Kidney capillary endothelial cell (primary cell): ENCODE data around the gene RHOF.

Source experiments
- DNase-seq: peaks from one replicate; pipeline ENCODE4 v3.0.0-alpha.2; 2018; ENCODE audit warnings: low spot score

The RHOF gene

DNA sequence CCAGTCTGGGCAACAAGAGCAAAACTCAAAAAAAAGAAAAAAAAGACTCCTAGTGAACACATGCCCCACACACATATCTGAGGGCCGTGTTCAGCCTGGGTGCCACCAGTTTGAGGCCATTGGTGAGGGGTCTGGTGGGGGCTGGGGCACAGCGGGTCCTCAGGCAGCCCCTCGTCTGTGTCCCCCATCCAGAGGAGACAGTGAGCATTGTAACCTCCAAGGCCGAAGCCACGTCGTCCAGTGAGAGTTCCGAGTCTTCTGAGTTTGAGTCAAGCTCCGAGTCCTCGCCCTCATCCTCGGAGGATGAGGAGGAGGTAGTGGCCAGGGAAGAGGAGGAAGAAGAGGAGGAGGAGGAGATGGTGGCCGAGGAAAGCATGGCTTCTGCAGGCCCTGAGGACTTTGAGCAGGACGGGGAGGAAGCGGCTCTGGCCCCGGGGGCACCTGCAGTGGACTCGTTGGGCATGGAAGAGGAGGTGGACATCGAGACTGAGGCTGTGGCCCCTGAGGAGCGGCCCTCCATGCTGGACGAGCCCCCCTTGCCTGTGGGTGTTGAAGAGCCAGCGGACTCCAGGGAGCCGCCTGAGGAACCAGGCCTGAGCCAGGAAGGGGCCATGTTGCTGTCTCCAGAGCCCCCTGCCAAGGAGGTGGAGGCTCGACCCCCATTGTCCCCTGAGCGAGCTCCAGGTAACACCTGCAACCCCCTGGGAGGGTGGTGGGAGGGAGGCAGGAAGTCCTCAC lies 25.9 kb upstream of the RHOF start:
- no peak for DNase-seq

DNA sequence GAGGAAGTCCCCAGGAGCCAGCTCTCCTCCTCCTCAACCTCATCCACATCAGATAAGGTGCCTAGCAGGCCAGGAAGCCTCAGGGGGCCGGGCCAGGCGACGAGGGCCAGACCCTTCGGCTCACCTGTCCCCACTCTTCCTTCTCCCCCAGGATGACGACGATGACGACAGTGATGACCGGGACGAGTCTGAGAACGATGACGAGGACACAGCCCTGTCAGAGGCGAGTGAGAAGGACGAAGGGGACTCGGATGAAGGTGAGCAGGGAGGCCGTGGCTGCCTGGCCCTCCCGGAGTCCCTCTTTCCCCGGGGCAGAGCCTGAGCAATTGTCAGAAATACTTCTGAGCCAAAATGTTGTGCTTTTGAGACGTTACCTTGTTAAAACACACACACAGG lies 24.2 kb upstream of the RHOF start:
- DNase-seq = no peak

DNA sequence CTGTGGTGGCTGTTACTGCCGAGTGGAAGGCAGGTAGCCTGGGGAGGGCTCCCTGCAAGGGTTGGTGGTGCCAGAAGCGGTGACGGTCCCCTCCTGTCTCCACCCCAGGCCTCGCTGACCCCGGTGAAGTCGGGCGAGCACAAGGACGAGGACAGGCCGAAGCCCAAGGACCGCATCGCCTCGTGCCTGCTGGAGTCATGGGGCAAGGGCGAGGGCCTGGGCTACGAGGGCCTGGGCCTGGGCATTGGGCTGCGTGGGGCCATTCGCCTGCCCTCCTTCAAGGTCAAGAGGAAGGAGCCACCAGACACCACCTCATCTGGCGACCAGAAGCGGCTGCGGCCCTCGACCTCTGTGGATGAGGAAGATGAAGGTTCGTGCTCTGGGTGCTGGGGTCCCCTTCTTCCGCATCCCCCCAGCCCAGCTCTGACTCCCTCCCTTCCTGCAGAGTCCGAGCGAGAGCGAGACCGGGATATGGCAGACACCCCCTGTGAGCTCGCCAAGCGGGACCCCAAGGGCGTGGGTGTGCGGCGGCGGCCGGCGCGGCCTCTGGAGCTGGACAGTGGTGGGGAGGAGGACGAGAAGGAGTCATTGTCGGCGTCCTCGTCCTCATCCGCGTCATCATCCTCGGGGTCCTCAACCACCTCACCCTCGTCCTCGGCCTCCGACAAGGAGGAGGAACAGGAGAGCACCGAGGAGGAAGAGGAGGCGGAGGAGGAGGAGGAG lies 23.6 kb upstream of the RHOF start:
- no peak for DNase-seq

DNA sequence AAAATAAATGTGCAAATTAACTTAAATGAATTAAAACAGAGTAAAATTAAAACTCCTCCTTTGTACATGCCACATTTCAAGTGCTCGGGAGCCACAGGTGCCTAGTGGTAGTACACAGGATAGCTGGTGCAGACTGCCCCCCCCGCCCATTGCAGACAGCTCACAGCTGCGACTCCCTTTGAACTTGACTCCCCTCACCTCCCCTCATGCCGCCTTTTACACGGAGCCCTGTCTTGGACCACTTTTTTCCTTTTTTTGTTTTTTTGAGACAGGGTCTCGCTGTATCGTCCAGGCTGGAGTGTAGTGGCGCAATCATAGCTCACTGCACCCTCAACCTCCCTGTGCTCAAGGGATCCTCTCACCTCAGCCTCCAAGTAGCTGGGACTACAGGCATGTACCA lies 21.8 kb upstream of the RHOF start:
- no peak for DNase-seq

DNA sequence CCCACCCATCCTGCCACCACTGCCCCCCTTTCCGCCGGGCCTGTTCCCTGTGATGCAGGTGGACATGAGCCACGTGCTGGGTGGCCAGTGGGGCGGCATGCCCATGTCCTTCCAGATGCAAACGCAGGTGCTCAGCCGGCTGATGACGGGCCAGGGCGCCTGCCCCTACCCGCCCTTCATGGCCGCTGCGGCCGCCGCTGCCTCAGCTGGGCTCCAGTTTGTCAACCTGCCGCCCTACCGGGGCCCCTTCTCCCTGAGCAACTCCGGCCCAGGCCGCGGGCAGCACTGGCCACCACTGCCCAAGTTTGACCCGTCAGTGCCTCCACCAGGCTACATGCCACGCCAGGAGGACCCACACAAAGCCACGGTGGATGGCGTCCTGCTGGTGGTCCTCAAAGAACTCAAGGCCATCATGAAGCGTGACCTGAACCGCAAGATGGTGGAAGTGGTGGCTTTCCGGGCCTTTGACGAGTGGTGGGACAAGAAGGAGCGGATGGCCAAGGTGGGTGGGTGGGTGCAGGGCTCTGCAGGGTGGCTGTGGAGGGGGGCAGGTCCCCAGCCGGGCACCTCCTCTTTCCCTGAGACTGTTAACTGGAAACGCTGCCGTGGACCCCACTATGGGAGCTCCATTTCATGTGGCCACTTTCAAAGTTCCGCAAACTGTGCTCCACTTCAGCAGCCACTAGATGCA lies 21.1 kb upstream of the RHOF start:
- DNase-seq = no peak

DNA sequence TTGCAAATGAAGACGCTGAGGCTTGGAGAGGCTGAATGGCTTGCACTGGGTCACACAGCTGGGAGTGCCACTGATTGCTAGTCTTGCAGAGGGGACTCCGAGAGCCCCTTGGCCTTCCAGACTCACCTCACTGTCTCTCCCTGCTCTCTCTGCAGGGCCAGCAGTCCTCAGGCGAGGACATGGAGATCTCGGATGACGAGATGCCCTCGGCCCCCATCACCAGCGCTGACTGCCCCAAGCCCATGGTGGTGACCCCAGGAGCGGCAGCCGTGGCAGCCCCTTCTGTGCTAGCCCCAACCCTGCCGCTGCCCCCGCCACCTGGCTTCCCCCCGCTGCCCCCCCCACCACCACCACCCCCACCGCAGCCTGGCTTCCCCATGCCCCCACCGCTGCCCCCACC lies 20.5 kb upstream of the RHOF start:
- no peak for DNase-seq

DNA sequence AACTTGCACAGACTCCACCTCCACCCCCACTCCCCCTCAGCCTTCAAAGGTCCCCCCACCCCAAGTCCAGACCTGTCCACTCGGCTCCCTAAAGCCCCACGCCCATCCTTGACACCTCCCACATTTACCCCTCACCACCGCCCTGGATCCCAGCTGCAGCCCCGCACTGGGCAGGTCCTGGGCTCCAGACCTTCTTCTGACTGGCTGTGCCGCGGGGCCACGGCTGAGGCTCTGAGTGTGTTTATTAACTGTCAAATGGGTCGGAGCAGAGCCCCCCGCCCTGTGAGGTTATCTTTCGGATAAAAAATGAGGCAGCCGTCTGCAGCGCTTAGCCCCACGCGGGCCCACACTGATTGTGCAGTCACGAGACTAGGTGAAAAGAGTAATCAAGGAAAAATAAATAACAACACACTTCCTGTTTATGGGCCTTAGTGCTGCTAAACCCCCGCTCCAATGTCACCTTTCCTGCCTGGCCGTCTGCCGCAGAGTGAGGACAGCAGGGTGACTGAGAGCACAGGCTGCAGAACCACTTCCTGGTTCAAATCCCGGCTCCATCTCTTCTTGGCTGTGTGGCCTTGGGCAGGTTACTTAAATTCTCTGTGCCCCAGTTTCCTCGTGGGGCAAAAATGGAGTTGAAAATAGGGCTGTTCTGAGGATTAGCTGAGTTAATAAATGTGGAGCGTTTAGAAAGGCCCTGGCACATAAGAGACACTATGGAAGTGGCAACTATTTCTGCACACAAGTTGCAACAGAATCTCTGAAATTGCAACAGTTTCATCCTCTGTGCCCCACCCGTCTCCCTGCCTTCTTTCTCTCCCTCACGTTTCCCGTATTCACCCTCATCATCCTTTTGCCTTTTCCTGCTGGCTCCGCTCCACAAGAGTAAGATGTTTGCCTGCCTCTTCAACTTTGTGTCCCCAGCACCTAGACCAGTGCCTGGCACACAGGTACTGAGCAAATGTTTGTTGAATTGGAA lies 19.7 kb upstream of the RHOF start:
- no peak for DNase-seq

DNA sequence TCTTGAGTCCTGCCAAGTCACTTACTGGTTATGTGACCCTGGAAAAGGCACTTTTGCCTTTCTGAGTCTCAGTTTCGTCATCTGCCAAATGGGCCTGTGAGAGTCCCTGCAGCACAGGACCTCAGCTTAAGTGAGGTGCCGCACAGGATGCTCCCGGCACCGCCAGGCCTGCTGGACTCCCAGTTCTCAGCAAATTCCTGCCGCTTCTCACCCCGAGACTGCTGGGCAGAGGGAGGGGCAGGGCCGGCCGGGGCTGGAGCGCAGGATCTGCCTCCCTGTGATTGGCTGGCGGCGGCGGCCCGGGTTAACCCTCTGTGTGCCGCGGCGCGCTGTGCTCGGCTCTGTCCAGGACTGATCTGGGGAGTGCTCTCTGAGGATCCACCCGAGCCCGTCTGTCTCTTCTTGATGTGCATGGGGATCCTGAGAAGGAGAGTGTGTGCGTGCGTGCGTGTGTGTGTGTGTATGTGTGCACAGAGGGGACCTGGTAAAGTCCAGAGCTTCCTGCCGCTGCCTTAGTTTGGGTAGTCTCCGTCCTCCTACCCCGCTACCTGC lies 18.9 kb upstream of the RHOF start:
- DNase-seq = no peak

DNA sequence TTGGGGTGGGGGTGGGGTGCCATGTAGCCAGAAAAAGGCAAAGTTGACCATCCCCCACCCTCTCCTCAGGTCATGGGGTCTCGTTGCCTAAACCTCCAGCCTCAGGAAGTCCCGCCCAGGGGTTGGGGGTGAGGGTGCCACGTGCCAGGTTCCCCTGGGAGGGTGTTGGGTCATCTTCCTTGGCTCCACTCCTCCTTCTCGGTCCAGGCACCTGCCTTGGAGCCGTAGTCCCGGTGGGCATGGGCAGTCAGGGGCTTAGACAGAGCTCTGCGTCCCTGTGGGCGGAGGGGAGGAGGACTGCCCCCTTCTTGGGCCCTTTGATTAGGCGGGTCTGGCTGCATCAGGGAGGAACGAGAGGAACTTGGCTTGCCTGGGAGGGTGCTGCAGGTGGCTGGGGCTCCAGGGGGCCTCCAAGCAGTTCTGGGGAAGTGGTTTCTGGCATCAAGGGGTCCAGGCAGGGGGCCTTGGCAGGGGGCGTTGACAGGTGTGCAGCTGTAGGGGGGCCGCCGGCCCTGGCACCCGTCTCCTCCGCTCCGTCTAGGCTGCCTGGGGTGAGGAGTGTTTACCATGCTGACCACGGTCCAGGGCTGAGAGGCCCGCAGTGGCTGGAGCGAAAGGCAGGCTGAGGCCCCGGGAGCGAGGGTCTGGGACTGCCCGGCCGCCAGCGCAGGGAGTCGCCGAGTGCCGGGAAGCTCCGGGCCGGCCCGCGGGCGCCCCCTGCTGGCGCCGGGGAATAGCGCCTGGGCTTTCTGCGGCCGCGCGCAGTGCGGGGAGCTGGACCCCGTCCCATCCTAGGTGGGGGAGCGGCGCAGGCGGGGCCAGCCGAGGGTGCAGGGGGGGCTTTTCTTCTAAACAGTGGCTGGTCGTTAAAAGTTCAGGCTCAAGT lies 18.2 kb upstream of the RHOF start:
- DNase-seq = peak; percentile 71

DNA sequence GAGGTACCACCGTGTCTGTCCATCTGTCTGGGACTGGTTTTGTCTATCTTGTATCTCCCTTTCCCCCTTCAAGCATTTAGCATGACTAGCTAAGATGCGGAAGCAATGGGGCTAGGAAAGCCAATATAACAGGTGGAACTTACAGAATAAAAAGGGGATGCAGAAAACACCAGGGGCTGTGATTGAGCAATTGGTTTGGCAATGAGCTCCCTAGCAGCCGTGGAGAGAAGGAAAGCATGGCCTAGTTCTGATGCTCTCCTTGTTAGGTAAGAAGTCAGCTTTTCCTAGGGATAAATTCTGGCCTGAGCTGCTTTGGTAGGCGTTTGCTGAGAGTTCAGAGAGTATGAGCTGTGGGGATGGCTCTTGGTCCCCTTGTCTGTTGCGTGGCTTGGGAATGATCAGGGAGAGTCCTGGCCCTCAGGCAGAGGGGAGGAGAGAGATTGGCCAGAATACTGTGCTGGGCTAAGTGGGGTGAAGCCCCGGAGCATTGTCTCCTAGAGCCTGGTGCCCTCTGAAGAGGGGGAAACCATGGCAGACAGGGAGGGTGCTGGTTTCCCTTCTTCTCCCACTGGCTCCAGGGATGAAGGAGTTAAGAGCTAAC lies 17.4 kb upstream of the RHOF start:
- no peak for DNase-seq

DNA sequence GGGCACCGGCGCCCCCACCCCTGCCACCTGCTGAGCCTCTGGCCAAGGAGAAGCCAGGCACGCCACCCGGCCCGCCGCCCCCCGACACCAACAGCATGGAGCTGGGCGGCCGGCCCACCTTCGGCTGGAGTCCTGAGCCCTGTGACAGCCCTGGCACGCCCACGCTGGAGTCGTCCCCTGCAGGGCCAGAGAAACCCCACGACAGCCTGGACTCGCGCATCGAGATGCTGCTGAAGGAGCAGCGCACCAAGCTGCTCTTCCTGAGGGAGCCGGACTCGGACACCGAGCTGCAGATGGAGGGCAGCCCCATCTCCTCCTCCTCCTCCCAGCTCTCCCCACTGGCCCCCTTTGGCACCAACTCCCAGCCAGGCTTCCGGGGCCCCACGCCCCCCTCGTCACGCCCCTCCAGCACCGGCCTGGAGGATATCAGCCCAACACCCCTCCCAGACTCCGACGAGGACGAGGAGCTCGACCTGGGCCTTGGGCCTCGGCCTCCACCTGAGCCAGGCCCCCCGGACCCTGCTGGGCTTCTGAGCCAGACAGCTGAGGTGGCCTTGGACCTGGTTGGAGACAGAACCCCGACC lies 16.8 kb upstream of the RHOF start:
- DNase-seq = no peak

DNA sequence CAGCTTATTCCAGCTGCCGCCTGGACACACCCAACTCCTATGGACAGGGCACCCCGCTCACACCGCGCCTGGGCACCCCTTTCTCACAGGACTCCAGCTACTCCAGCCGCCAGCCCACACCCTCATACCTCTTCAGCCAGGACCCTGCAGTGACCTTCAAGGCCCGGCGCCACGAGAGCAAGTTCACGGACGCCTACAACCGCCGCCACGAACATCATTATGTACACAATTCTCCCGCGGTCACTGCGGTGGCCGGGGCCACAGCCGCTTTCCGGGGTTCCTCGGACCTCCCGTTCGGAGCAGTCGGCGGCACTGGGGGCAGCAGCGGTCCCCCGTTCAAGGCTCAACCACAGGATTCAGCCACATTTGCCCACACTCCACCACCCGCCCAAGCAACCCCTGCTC lies 16.2 kb upstream of the RHOF start:
- DNase-seq = no peak

DNA sequence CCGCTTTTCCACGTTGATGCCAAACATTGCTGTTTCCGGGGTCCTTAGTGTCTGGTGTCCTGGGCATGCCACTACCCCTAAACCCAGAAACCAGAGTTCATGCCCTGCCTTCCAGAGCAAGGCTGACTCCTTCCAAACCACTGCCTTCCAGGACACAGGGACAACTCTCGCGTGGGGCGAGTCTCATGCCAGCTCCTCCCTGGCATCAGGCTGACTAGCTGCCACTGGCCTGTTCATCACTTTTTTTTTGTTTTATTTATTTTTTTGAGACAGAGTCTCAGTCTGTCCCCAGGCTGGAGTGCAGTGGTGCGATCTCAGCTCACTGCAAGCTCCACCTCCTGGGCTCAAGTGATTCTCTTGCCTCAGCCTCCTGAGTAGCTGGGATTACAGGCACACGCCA lies 15.1 kb upstream of the RHOF start:
- no peak for DNase-seq

DNA sequence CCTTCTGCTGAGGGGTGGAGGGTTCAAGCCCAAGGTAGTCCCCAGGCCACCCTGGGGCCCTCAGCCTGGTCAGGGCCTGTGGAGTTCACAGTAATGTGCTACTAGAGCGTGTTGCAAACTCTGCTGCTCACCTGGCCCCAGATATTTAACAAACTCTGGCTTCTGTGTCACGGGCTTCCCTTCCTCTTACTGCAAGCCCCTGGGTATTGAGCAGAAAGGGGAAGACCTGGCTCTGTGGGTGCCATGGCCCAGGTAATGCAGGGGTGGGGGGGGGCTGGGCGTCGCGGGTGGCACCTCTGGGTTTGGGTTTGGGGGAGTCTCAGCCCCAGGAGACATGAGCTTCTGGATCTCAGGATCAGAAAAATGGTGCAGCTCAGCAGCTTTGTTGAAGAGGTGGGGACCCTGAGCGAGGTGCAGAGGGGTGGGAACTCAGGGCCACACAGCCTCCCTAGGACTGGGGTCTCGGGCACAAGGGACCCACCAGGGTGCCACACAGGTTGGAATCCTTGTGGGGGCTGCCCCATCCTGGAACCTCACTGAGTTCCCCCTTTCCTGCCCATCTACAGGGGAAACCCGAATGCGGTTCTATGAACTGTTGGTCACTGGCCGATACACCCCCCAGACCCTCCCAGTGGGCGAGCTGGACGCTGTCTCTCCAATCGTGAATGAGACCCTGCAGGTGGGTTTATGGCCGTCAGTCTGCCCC lies 14.3 kb upstream of the RHOF start:
- no peak for DNase-seq

DNA sequence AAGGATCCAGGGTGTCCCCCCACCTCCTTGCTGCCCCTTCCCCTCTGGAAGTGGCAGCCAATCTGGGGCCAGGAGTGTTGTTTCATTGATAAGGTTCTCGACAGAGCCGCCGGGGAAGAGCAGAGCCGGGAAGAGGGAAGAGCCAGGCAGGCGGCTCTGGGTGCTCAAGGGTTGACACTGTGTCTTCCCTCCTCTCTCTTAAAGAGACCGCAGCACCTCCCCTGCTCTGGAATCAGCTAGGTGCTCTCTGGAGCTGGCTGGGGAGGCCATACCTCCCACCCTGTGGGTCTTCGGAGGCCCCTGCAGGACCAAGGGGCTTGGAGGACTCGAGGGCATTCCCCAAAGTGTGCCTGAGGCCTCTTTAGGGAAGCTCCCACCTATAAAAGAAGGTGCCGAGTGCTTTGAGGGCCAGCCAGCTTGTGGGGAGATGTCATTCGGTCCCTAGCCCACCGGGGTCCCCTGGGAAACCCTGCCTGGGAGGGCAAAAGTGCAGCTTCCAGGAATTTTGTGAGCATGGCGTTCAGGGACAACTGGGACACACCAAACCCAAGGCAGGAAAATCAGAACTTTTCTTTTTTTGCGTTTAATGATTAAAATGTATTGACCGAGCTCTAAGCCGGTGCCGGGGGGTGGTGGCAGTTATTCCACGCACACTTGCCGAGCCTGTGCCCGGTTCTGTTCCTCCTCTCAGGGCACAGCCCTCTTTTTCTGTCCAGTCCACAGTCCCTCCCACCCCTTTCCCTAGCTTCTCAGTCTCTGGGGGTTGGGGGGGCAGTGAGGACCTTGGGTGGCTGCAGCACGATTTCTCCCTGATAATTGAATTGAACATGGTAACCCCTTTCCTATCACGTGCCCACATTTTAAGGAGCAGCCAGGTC lies 13.3 kb upstream of the RHOF start:
- DNase-seq = no peak

DNA sequence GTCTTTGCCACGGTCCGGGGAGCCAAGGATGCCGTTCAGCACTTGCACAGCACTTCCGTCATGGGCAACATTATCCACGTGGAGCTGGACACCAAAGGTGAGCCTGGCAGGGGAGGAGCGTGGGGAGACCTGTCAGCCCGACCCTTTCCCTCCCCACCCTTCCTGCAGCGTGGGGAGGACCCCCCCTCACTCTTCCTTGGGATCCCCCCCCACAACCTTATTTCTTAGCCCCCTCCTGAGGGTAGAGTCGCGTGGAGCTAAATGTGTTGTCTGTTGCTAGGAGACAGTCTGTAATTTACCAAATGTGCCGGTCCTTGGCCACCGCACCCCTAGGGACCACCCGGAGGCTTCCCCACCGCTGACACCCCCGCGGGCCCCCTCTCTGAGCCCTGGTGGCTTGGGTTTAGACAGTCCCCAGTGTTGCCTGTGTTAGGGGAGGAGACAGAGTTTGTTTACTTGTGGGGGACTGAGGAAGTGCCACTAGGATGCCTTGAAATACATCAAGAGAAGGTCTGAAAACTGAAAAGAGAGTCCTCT lies 12.6 kb upstream of the RHOF start:
- no peak for DNase-seq

DNA sequence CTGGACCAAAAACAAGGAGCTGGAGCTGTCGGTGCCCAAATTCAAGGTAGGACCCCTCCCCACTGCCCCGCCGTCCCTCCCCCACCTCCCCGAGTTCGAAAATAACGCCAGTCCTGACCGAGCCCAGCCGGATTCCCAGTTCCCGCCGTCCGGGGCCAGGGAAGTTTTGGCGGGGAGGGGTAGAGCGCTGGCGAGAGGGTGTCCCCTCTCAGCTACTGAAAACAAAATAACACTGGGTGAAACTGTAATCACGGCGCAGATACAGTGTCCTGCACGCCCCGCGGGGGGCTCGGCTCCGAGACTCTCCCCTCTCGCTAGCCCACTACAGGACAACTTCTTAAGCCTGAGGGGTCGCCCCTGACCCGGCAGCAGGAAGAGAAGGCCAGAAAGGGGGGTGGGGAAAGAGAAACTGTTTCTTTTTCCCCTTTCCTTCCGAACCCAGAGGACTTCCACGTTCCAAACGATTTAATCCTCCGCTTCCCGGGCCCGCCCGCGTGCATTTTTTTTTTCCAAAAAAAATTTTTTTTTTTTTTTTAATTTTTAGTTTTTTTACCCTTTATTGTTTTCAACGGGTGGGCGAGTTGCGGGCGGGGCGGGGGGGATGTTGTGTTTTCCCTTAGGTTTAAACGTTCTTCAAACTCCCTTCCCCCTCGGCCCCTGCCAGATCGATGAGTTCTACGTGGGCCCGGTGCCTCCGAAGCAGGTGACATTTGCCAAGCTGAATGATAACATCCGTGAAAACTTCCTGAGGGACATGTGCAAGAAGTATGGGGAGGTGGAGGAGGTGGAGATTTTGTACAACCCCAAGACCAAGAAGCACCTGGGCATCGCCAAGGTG lies 11.9 kb upstream of the RHOF start:
- no peak for DNase-seq
